Body of pancreas (tissue), 4 donors: Measurements from ENCODE around the gene NF1.

Source experiments
- CTCF ChIP-seq, 7 experiments: fragments of 450-650 bp in 4 of 7; fragments of 200-600 bp in 3 of 7; sonication (generic) in 3 of 7; IDR thresholded peaks; one replicate each; pipeline ENCODE4 v1.5.1; 2016 to 2019; ENCODE audit warnings: antibody characterized with exemption in 7 of 7
- POLR2A ChIP-seq, 3 donors: fragments of 450-650 bp; IDR thresholded peaks; one replicate each; pipeline ENCODE4 v1.6.1; 2016; ENCODE audit warnings: antibody characterized with exemption in 3 of 3, mild to moderate bottlenecking in 2 of 3

- no peak for TF ChIP-seq CTCF (IDR thresholded peaks at IDR 0.05)
- no peak for TF ChIP-seq POLR2A (IDR thresholded peaks at IDR 0.05)
Observed at GRCh38 chr17:31405890-31406371, 311.2 kb downstream of the NF1 start.
